Measurements from ENCODE around the gene ARHGEF25. TPM values are rescaled to one million over a fixed set of nuclear protein-coding genes. Genes with fewer than 3 reads are reported as not detected.
"Not testable (repeated sequence)": the region's sequence is repeated elsewhere in the genome, so short reads cannot be mapped to it uniquely, and the experiment has no call there.

ARHGEF25 gene
- total and polyA plus RNA-seq, 2 donors from 2014 or later: 10.9 to 15.0 TPM

DNA sequence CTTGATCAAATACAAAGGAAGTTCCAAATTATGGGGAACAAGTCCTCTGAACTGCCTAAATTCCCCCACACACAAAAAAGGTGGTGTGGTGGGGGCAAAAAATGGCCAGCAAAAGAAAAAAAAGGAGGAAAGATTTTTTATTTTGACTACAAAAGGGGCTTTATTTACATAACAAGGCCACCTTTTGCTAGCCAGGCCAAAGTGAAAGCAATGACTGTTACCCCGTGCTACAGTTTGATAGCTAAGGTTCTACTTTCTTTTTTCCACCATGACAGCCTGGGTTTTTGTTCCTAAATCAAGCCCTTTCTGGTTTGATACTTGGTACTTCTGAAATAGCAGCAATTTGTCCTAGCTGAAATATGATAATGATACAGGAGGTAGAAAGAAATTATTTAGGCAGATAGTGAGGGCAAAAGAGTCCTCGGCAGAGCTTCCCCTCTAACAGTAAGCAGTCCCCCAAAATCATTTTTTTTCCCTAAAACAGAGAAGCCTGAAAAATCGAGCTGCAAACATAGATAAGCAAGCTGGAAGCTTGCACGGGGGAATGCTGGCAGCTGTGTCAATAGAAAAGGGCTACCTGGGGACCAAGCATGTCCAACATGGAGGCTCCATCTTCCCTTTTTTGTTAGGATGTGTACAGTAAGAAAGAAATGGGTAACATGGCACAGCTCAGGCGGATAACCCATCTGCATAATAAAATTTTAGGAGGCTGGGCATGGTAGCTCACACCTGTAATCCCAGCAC lies 30.6 kb downstream of the ARHGEF25 start:
- DNase-seq (no peak), FAIRE-seq (no peak)
- H3K27ac ChIP-seq (ENCODE audit: low read depth in 2 of 2, low read length in 2 of 2): no peak overlapping the region
- no peaks in the 10 kb centered on the region for H3K36me3 ChIP-seq (ENCODE audit: control insufficient read depth in 2 of 3, insufficient read depth in 3 of 3, low read length in 3 of 3)
- no peak overlapping the region for H3K4me3 ChIP-seq (ENCODE audit: low read length in 3 of 3)
- H3K27me3 ChIP-seq (ENCODE audit: control insufficient read depth, insufficient read depth, low read length): no peaks in the 10 kb centered on the region
- H3K9ac ChIP-seq (ENCODE audit: low read length in 3 of 3): no peak overlapping the region
- intact Hi-C loops (cut with DNase I): no loop called here
- no peaks in the 10 kb centered on the region for H3K9me3 ChIP-seq (ENCODE audit: control insufficient read depth in 2 of 3, insufficient read depth in 1 of 3, low read length in 3 of 3)
- TF ChIP-seq CTCF (IDR thresholded peaks at IDR 0.05; ENCODE audit: borderline replicate concordance, extremely low read depth, insufficient read depth): no peak
- no peaks in the 10 kb centered on the region for H3K4me1 ChIP-seq (ENCODE audit: control insufficient read depth in 2 of 3, insufficient read depth in 2 of 3, low read depth in 1 of 3, low read length in 3 of 3)

GRCh38 chr12:57645990-57646658 lies 34.9 kb downstream of the ARHGEF25 start:
- not testable (repeated sequence) for FAIRE-seq

DNA sequence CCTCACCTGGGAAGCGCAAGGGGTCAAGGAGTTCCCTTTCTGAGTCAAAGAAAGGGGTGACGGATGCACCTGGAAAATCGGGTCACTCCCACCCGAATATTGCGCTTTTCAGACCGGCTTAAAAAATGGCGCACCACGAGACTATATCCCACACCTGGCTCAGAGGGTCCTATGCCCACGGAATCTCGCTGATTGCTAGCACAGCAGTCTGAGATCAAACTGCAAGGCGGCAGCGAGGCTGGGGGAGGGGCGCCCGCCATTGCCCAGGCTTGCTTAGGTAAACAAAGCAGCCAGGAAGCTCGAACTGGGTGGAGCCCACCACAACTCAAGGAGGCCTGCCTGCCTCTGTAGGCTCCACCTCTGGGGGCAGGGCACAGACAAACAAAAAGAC lies 35.4 kb downstream of the ARHGEF25 start:
- H3K9ac ChIP-seq (ENCODE audit: low read length in 3 of 3); FAIRE-seq; H3K4me3 ChIP-seq (ENCODE audit: low read length in 3 of 3); H3K9me3 ChIP-seq (ENCODE audit: control insufficient read depth in 2 of 3, insufficient read depth in 1 of 3, low read length in 3 of 3); H3K27ac ChIP-seq (ENCODE audit: low read depth in 2 of 2, low read length in 2 of 2); H3K27me3 ChIP-seq (ENCODE audit: control insufficient read depth, insufficient read depth, low read length); DNase-seq; intact Hi-C loops (cut with DNase I); H3K36me3 ChIP-seq (ENCODE audit: control insufficient read depth in 2 of 3, insufficient read depth in 3 of 3, low read length in 3 of 3); H3K4me1 ChIP-seq (ENCODE audit: control insufficient read depth in 2 of 3, insufficient read depth in 2 of 3, low read depth in 1 of 3, low read length in 3 of 3): not testable (repeated sequence)

More at GRCh38 chr12:57645990-57646658, 34.9 kb downstream of the ARHGEF25 start:
- H3K36me3 ChIP-seq (ENCODE audit: control insufficient read depth in 2 of 3, insufficient read depth in 3 of 3, low read length in 3 of 3); H3K4me3 ChIP-seq (ENCODE audit: low read length in 3 of 3); H3K9me3 ChIP-seq (ENCODE audit: control insufficient read depth in 2 of 3, insufficient read depth in 1 of 3, low read length in 3 of 3); DNase-seq; H3K4me1 ChIP-seq (ENCODE audit: control insufficient read depth in 2 of 3, insufficient read depth in 2 of 3, low read depth in 1 of 3, low read length in 3 of 3); H3K27ac ChIP-seq (ENCODE audit: low read depth in 2 of 2, low read length in 2 of 2); H3K9ac ChIP-seq (ENCODE audit: low read length in 3 of 3); H3K27me3 ChIP-seq (ENCODE audit: control insufficient read depth, insufficient read depth, low read length); intact Hi-C loops (cut with DNase I): not testable (repeated sequence)

GRCh38 chr12:57654042-57654441 lies 42.8 kb downstream of the ARHGEF25 start:
- H3K27me3 ChIP-seq (ENCODE audit: control insufficient read depth, insufficient read depth, low read length): no peaks in the 10 kb centered on the region
- TF ChIP-seq CTCF (IDR thresholded peaks at IDR 0.05; ENCODE audit: borderline replicate concordance, extremely low read depth, insufficient read depth): no peak
- no peaks in the 10 kb centered on the region for H3K36me3 ChIP-seq (ENCODE audit: control insufficient read depth in 2 of 3, insufficient read depth in 3 of 3, low read length in 3 of 3)
- H3K4me1 ChIP-seq (ENCODE audit: control insufficient read depth in 2 of 3, insufficient read depth in 2 of 3, low read depth in 1 of 3, low read length in 3 of 3): no peaks in the 10 kb centered on the region
- H3K4me3 ChIP-seq (ENCODE audit: low read length in 3 of 3): no peak overlapping the region
- no peak for FAIRE-seq
- H3K27ac ChIP-seq (ENCODE audit: low read depth in 2 of 2, low read length in 2 of 2): no peak overlapping the region
- no peaks in the 10 kb centered on the region for H3K9me3 ChIP-seq (ENCODE audit: control insufficient read depth in 2 of 3, insufficient read depth in 1 of 3, low read length in 3 of 3)
- no peak for DNase-seq
- no peak overlapping the region for H3K9ac ChIP-seq (ENCODE audit: low read length in 3 of 3)
- intact Hi-C loops (cut with DNase I): no loop called here

All from kidney (tissue), 14 donors.